HPDE6-E6E7 (cell line): Measurements from ENCODE around the gene OPRM1.

Experiments
- DNase-seq: peaks from one replicate; pipeline ENCODE4 v3.0.0; 2011; ENCODE audit warnings: missing footprints; ENCODE audit errors: extremely low spot score

OPRM1 gene

DNA sequence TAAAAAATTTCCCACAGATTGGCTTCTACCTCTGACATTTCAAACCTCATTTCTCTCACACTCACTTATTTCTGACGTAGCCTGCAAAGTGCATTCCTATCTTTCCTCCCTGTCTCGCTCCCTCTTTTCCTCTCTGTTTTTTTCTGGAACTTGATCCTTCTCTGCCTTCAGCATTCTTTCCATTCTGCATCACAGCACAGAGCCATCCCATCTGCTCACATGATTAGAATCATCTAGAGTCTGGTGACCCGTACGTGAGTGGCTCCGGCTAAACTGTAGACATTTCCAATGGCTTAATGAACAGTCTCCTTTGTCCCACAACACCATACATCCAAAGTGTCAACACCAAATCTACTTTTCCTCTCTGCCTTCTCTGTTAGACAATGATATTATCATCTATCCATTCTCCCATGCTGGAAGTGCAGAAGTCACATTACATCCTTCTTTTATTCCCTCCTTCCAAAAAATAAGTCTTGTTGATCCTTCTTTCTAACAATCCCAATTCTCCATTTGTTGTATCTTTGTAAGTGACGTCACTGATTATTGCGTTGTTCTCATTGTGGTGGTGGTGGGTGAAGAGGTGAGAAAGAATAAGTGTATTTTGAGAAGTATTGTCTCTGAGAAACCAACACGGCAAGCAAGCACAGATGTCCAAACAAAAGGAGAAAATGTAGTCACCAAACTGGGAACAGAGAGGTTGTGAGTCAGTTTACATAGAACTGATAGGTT is 41.6 kb downstream of the OPRM1 start:
- no peak for DNase-seq

- DNase-seq: no peak
These were observed 47.5 kb downstream of the OPRM1 start for GRCh38 chr6:154086510-154086909.

- no peak for DNase-seq
These were observed 53.4 kb downstream of the OPRM1 start for GRCh38 chr6:154092326-154092962.

DNA sequence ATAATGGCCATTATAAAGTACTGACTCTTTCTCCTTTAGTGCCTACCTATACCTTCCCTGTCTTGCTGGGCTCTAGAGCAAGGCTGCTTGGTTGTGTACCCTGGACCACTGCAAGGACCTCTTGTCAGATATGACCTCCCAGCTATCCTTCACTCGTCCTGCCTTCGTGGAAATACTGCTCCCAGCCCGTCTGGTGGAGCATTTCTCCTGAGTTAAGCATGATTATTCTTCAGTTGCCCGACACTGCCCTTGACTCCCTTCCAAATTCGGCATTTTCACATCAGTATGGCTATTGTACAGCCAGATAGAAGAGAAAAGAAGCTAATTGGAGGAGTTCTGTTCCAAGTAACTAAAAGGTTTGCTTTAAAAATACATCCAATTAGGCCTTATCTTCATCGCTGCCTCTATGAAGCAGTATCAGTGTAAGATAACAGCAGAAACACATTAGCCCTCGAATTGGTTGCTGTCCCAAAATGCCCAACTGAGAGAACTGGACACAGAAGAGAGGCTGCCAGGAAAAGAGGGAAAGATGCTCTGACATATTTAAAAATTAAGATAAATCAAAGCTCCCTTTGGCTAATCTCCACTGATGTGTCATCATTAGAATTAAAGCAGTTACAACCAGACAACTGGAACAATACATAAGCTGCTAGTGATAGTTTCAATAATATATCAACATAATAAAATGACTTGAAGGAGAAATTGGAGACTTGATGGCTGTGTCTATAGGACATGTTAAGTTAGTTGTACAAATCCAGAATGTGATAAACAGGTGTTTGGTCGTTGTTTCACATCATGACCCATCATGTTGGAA is 54.4 kb downstream of the OPRM1 start:
- no peak for DNase-seq

GRCh38 chr6:154095571-154095970 is 56.5 kb downstream of the OPRM1 start:
- DNase-seq: no peak

DNA sequence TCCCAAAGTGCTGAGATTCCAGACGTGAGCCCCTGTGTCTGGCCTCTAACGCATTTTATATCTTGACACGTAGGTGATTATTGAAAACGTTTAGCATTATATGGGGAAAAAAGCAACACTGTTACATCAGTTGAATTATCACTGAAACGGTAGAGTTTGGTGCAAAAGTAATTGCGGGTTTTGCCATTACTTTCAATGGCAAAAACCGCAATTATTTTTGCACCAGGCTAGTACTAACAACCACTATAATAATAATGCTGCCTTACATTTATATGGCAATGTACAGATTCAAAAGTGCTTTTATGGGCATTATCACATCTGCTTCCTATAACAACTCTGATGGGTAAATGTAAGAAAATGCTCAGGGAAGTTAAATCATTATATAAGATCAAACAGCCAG is 57.3 kb downstream of the OPRM1 start:
- DNase-seq: no peak

- DNase-seq: no peak
These were observed 57.8 kb downstream of the OPRM1 start for GRCh38 chr6:154096834-154097233.

GRCh38 chr6:154099211-154099610 is 60.2 kb downstream of the OPRM1 start:
- no peak for DNase-seq

- no peak for DNase-seq
These were observed 67.2 kb downstream of the OPRM1 start for GRCh38 chr6:154106251-154106650.

- DNase-seq: no peak
These were observed 72.0 kb downstream of the OPRM1 start for GRCh38 chr6:154111025-154111424.

- DNase-seq: peak; percentile 79
These were observed 73.3 kb downstream of the OPRM1 start for GRCh38 chr6:154112181-154112809.

DNA sequence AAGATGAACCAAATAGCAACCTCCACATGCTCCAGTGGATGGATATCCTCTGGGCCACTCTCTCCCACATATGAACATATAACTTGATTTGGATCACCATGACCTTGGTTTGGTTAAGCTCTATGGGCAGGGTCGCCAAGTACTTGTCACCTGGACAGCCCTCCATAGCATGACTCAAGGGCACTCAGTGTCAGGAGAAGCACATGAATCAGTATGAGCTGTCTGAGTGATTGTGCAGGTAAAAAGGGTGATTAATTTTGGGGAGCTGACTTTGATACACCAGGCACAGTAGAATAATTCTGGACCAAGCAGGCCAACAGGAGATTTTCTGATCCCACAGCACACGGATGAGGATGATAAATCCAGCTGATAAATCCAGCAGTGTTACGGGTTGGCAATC is 74.4 kb downstream of the OPRM1 start:
- peak; percentile 29 for DNase-seq

DNA sequence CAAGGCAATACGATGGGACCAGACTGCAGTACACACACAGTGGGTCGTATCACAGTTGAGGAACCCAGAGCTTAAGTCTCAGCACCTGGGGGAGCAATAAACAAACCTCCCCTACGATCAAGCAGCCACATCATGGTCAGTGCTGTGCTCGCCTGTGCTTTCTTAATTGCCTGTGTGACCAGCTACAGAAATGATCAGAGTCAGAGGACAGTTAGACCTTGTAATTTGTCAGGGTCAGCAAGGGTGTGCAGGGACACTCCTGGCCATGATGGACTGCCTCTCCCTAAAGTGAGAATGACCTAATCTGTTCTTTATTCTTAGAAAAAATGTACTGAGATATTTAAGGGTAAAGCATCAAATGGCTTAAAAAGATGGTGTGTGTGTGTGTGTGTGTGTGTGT is 78.4 kb downstream of the OPRM1 start:
- DNase-seq: no peak

DNA sequence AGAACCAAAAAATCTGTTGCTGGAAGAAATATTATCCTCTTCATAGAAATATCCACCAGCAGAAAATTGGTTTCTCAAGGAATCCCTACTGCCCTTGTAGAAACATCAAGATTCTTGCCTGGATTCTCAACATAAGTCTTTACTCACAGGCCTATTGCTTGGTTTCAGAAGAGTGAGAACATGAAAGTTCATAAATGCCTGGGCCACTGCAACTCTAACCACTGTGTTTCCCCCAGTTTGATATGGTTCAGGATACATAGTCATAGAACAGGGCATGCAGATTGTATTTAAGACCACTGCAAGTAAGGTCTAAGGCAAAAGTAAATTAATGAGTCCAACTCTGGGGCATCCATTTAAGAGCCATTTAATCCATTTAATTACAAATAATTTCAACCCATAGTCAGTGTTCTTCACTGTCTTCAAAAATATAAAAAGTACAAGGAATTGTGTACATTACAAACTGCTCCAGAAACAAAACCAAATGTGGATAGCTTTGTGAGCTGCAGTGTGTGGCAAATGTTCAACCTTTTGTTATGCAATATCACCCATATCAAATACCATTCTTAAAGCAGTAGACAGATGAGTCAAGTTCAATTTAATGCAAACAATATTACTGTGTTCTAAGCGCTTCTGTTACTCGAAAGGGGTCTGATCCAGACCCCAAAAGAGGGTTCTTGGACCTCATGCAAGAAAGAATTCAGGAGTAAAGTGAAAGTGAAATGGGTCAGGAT is 83.3 kb downstream of the OPRM1 start:
- DNase-seq: no peak

DNA sequence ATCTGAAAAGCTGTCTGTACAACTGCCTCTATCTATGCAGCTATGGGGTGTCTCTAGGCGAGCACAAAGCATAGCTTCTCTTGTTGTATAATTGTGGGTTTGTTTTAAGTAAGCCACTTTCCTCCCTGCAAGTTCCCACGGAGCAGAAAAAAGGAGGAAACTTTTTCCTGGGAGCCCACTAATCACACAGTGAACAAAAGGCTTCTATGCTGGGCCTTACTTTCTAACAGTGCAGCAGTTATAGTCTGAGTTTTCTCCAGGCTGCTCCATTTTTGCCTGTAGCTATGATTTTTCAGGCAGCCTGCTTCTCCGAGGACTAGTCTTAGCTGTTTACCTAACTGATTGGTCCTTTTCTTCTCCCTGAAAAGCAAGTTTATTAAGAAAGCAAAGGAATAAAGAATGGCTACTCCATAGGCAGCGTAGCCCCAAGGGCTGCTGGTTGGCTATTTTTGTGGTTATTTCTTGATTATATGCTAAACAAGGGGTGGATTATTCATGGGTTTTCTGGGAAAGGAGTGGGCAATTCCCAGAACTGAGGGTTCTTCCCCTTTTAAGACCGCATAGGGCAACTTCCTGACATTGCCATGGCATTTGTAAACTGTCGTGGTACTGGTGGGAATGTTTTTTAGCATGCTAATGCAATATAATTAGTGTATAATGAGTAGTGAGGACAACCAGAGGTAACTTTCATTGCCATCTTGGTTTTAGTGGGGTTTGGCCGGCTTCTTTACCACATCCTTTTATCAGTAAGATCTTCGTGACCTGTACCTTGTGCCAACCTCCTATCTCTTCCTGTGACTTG is 84.3 kb downstream of the OPRM1 start:
- DNase-seq: no peak

DNA sequence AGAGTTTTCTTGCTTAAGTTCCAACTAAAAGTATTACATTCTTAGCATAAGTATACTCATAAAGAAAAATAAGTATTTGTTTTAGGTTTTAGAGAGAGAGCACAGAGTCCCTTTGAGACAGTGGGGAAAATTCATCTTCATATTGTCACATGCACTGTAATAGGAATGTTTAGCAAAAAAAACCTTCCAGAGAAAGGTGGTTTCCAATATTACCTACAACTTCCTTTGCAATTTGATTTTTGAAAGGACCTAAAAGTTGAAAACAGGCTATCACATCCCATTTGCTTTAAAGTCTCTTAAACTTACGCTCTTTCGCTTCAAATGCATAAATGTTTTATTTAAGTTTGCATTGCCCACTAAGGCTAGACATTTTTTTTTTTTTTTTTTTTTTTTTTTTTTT is 86.4 kb downstream of the OPRM1 start:
- no peak for DNase-seq

- DNase-seq: no peak
These were observed 88.6 kb downstream of the OPRM1 start for GRCh38 chr6:154127657-154128056.

DNA sequence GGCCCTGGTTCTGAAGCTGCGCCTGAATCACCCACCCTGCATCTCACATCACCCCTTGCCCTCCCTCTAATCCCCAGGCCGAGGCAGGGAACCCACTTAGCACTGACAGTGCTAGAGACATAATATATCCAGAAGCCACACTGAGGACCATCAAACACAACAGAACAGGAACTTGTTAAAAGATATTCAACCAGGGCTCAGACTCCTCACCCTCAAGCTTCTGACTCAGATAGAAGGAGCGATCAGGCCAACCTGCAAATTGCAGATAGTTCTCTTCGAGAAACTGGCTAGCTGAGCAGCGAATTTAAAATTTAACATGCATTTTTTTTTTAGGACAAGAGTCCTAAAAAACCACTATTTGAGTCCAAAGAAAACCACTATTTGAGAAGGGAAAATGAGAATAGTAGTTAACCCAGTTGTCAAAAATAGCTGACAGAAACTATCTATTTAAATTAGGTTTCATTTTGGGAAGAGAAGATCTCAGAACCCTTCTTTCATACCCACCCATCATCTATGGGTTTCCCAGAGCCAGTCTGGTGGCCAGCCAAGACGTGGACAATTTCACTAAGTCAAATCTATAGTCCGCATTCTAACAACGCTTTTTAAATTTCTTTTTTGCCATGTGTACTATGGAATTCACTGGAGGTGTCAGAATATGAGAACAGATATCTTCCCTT is 95.6 kb downstream of the OPRM1 start:
- no peak for DNase-seq

GRCh38 chr6:154138793-154139192 is 99.8 kb downstream of the OPRM1 start:
- no peak for DNase-seq

GRCh38 chr6:154139892-154140291 is 100.9 kb downstream of the OPRM1 start:
- DNase-seq: no peak
